Measurements from ENCODE around the gene TTC7B. TPM values are rescaled to one million over a fixed set of nuclear protein-coding genes. Genes with fewer than 3 reads are reported as not detected.

Gene TTC7B
- total and polyA plus RNA-seq, 2 of the 13 experiments (the other 11 are each of a cell fraction or from before 2014, with no cell fraction given), result 1.3 to 3.2 TPM

GRCh38 chr14:90726656-90727055 is 89.6 kb downstream of the TTC7B start (continued):
- TF ChIP-seq ZNF18 (CRISPR knock-in tag; IDR thresholded peaks at IDR 0.05; ENCODE audit: insufficient replicate concordance) (no peak), ZNF83 (CRISPR knock-in tag; IDR thresholded peaks at IDR 0.05; ENCODE audit: borderline replicate concordance) (no peak), BRD4 (CRISPR knock-in tag; IDR thresholded peaks at IDR 0.05) (no peak), CHD4 (IDR thresholded peaks at IDR 0.05; ENCODE audit: borderline replicate concordance, low read length) (no peak), ZBTB8A (CRISPR knock-in tag; IDR thresholded peaks at IDR 0.05; ENCODE audit: borderline replicate concordance, low read depth) (no peak)

- Histone ChIP-seq H3K79me2 (ENCODE audit: insufficient read depth, low read length) (no peaks in the 10 kb centered on the region), H3K9me3 (ENCODE audit: low read length) (no peaks in the 10 kb centered on the region), H3K36me3 (replicated peaks in 1 of 2; ENCODE audit: control insufficient read depth in 1 of 2, insufficient read depth in 2 of 2, low read length in 2 of 2) (no peaks in the 10 kb centered on the region), H3K27me3 (ENCODE audit: control insufficient read depth in 1 of 2, insufficient read depth in 2 of 2, low read length in 2 of 2) (no peaks in the 10 kb centered on the region), H3K4me1 (ENCODE audit: insufficient read depth, low read length) (no peaks in the 10 kb centered on the region), H3K27ac (ENCODE audit: extremely low read length, insufficient read depth, low read length) (no peak overlapping the region), H3K4me3 (replicated peaks in 1 of 3; ENCODE audit: insufficient read depth in 1 of 3, low read depth in 2 of 3, low read length in 3 of 3) (no peak overlapping the region), H3K4me2 (ENCODE audit: low read depth, low read length) (no peak overlapping the region), H4K20me1 (ENCODE audit: insufficient read depth, low read length) (no peaks in the 10 kb centered on the region), H2AFZ (ENCODE audit: low read length) (no peak overlapping the region), H3K9ac (ENCODE audit: insufficient read depth, low read depth, low read length) (no peak overlapping the region)
- ATAC-seq (no peak), FAIRE-seq (no peak), DNase-seq (ENCODE audit: low spot score) (no peak)
- 16% methylated on average over 3 of the region's 3 CpGs for WGBS (ENCODE audit: low lambda C conversion rate)
- ChIA-PET CTCF (ENCODE audit: low intra/inter-chr PET ratio, low total read pairs) (no interaction called here), POLR2A (no interaction called here)
- intact Hi-C loops (cut with micrococcal nuclease; ENCODE audit: unreplicated experiment), result no loop called here
- no TSS peak for BruUV-seq (replicated peaks)
- in situ Hi-C loops (cut with HindIII; ENCODE audit: extremely low pct_ligation_motif_present, low pct_unique_long_range_greater_than_20kb), result no loop called here
- TF ChIP-seq ZBTB14 (CRISPR knock-in tag; IDR thresholded peaks at IDR 0.05) (no peak), ZFP62 (CRISPR knock-in tag; IDR thresholded peaks at IDR 0.05) (no peak), ZNF614 (CRISPR knock-in tag; IDR thresholded peaks at IDR 0.05; ENCODE audit: borderline replicate concordance) (no peak), ZNF512B (CRISPR knock-in tag; IDR thresholded peaks at IDR 0.05; ENCODE audit: borderline replicate concordance) (no peak), DRAP1 (CRISPR knock-in tag; IDR thresholded peaks at IDR 0.05) (no peak), TGIF2 (CRISPR knock-in tag; IDR thresholded peaks at IDR 0.05) (no peak), SUZ12 (IDR thresholded peaks at IDR 0.05; ENCODE audit: low read depth, low read length) (no peak), ZSCAN30 (CRISPR knock-in tag; IDR thresholded peaks at IDR 0.05) (no peak), SRY (CRISPR knock-in tag; IDR thresholded peaks at IDR 0.05) (no peak)
Measured at GRCh38 chr14:90724866-90725265, 91.4 kb downstream of the TTC7B start.
